ENCODE measurements around the gene MAST4.
"Not testable (repeated sequence)": the region's sequence is repeated elsewhere in the genome, so short reads cannot be mapped to it uniquely, and the experiment has no call there.

MAST4 gene

GRCh38 chr5:66752668-66753067 lies 156.5 kb downstream of the MAST4 start:
- not testable (repeated sequence) for DNase-seq

- no peak for DNase-seq
These were observed 161.1 kb downstream of the MAST4 start for GRCh38 chr5:66757219-66757833.

- DNase-seq = no peak
These were observed 161.7 kb downstream of the MAST4 start for GRCh38 chr5:66757834-66758371.

GRCh38 chr5:66769030-66769733 lies 173.0 kb downstream of the MAST4 start:
- DNase-seq = no peak

- DNase-seq = no peak
These were observed 173.8 kb downstream of the MAST4 start for GRCh38 chr5:66769839-66770617.

- DNase-seq = no peak
These were observed 181.7 kb downstream of the MAST4 start for GRCh38 chr5:66777868-66778267.

- DNase-seq = no peak
These were observed 183.3 kb downstream of the MAST4 start for GRCh38 chr5:66779528-66779927.

- DNase-seq = no peak
These were observed 192.4 kb downstream of the MAST4 start for GRCh38 chr5:66788556-66788955.

- DNase-seq = no peak
These were observed 193.2 kb downstream of the MAST4 start for GRCh38 chr5:66789434-66789833.

GRCh38 chr5:66793049-66793448 lies 196.9 kb downstream of the MAST4 start:
- no peak for DNase-seq

GRCh38 chr5:66795682-66796081 lies 199.5 kb downstream of the MAST4 start:
- no peak for DNase-seq

GRCh38 chr5:66796305-66797292 lies 200.4 kb downstream of the MAST4 start:
- DNase-seq = no peak

- no peak for DNase-seq
These were observed 206.7 kb downstream of the MAST4 start for GRCh38 chr5:66802941-66803340.

GRCh38 chr5:66805514-66806430 lies 209.6 kb downstream of the MAST4 start:
- no peak for DNase-seq

GRCh38 chr5:66807743-66808142 lies 211.6 kb downstream of the MAST4 start:
- DNase-seq = no peak

GRCh38 chr5:66808663-66809062 lies 212.5 kb downstream of the MAST4 start:
- no peak for DNase-seq

- no peak for DNase-seq
These were observed 214.0 kb downstream of the MAST4 start for GRCh38 chr5:66810151-66810550.

GRCh38 chr5:66810848-66811261 lies 214.7 kb downstream of the MAST4 start:
- DNase-seq = no peak

- no peak for DNase-seq
These were observed 216.1 kb downstream of the MAST4 start for GRCh38 chr5:66812291-66812690.

GRCh38 chr5:66813306-66813705 lies 217.1 kb downstream of the MAST4 start:
- no peak for DNase-seq
